SJCRH30 (cell line): ENCODE results near the gene ADARB2. TPM values are rescaled to one million over a fixed set of nuclear protein-coding genes. Genes with fewer than 3 reads are reported as not detected.
"Not testable (repeated sequence)": the region's sequence is repeated elsewhere in the genome, so short reads cannot be mapped to it uniquely, and the experiment has no call there.

ENCODE experiments used
- DNase-seq, 2 experiments: peaks; one replicate each; pipeline ENCODE4 v3.0.0-alpha.2; 2015 to 2020
- H3K27ac ChIP-seq: fragments of 250-450 bp; sonication (Bioruptor Pico); 2 replicates; pipeline ENCODE4 v1.5.1; 2020; ENCODE audit warnings: mild to moderate bottlenecking, moderate library complexity
- H3K27me3 ChIP-seq: fragments of 250-450 bp; sonication (Bioruptor Pico); 2 replicates; pipeline ENCODE4 v1.5.1; 2020; ENCODE audit warnings: mild to moderate bottlenecking, moderate library complexity
- H3K36me3 ChIP-seq: fragments of 250-450 bp; sonication (Bioruptor Pico); 2 replicates; pipeline ENCODE4 v1.5.1; 2020; ENCODE audit warnings: mild to moderate bottlenecking, moderate library complexity
- H3K4me1 ChIP-seq: fragments of 250-450 bp; sonication (Bioruptor Pico); 2 replicates; pipeline ENCODE4 v1.5.1; 2020; ENCODE audit warnings: mild to moderate bottlenecking, moderate library complexity
- H3K4me3 ChIP-seq: fragments of 250-450 bp; sonication (Bioruptor Pico); 2 replicates; pipeline ENCODE4 v1.5.1; 2020; ENCODE audit warnings: mild to moderate bottlenecking, moderate library complexity
- H3K9me3 ChIP-seq: fragments of 250-450 bp; sonication (Bioruptor Pico); replicated peaks from 2 replicates; pipeline ENCODE4 v1.5.1; 2020; ENCODE audit warnings: mild to moderate bottlenecking, moderate library complexity
- total RNA-seq: library from RNA; depleted of rRNA; stranded (reverse); fragments of >200 nt; shearing (Covaris generic); gene quantifications from 2 replicates; pipeline ENCODE4 v1.2.3, GENCODE V29; 2014

Gene ADARB2
- total RNA-seq, 1 experiment from 2014 or later = not detected

- not testable (repeated sequence) for DNase-seq, H3K36me3 ChIP-seq, H3K9me3 ChIP-seq, H3K4me1 ChIP-seq, H3K27ac ChIP-seq, H3K4me3 ChIP-seq, H3K27me3 ChIP-seq
Observed at GRCh38 chr10:1617376-1618317, 119.7 kb downstream of the ADARB2 start.

GRCh38 chr10:1616701-1617100 is 120.6 kb downstream of the ADARB2 start:
- H3K4me3 ChIP-seq, H3K36me3 ChIP-seq, DNase-seq, H3K27me3 ChIP-seq, H3K27ac ChIP-seq, H3K4me1 ChIP-seq, H3K9me3 ChIP-seq: not testable (repeated sequence)

- H3K27ac ChIP-seq = no peak overlapping the region
- H3K9me3 ChIP-seq = no peaks in the 10 kb centered on the region
- H3K4me3 ChIP-seq = no peak overlapping the region
- no peaks in the 10 kb centered on the region for H3K36me3 ChIP-seq
- no peak for DNase-seq
- no peaks in the 10 kb centered on the region for H3K4me1 ChIP-seq
- no peaks in the 10 kb centered on the region for H3K27me3 ChIP-seq
Observed at GRCh38 chr10:1615186-1615954, 122.0 kb downstream of the ADARB2 start.

- H3K27ac ChIP-seq = no peak overlapping the region
- no peaks in the 10 kb centered on the region for H3K27me3 ChIP-seq
- no peaks in the 10 kb centered on the region for H3K36me3 ChIP-seq
- no peak overlapping the region for H3K4me3 ChIP-seq
- DNase-seq = no peak
- no peaks in the 10 kb centered on the region for H3K4me1 ChIP-seq
- H3K9me3 ChIP-seq = no peaks in the 10 kb centered on the region
Observed at GRCh38 chr10:1613511-1613910, 123.8 kb downstream of the ADARB2 start.

GRCh38 chr10:1612908-1613307 is 124.4 kb downstream of the ADARB2 start:
- H3K9me3 ChIP-seq = no peaks in the 10 kb centered on the region
- no peak overlapping the region for H3K27ac ChIP-seq
- H3K4me1 ChIP-seq = no peaks in the 10 kb centered on the region
- DNase-seq = no peak
- no peak overlapping the region for H3K4me3 ChIP-seq
- no peaks in the 10 kb centered on the region for H3K36me3 ChIP-seq
- no peaks in the 10 kb centered on the region for H3K27me3 ChIP-seq

- Histone ChIP-seq H3K36me3 (no peaks in the 10 kb centered on the region), H3K4me3 (no peak overlapping the region), H3K4me1 (no peaks in the 10 kb centered on the region), H3K9me3 (no peaks in the 10 kb centered on the region), H3K27ac (no peak overlapping the region), H3K27me3 (no peaks in the 10 kb centered on the region)
- DNase-seq = no peak
Observed at GRCh38 chr10:1611936-1612550, 125.3 kb downstream of the ADARB2 start.

GRCh38 chr10:1610986-1611770 is 126.1 kb downstream of the ADARB2 start:
- no peaks in the 10 kb centered on the region for H3K27me3 ChIP-seq
- no peak overlapping the region for H3K4me3 ChIP-seq
- H3K36me3 ChIP-seq = no peaks in the 10 kb centered on the region
- no peak overlapping the region for H3K27ac ChIP-seq
- H3K4me1 ChIP-seq = no peaks in the 10 kb centered on the region
- H3K9me3 ChIP-seq = no peaks in the 10 kb centered on the region
- DNase-seq = no peak

- Histone ChIP-seq H3K27ac (no peak overlapping the region), H3K4me3 (no peak overlapping the region), H3K4me1 (no peaks in the 10 kb centered on the region), H3K27me3 (no peaks in the 10 kb centered on the region), H3K9me3 (no peaks in the 10 kb centered on the region), H3K36me3 (no peaks in the 10 kb centered on the region)
- DNase-seq = no peak
Observed at GRCh38 chr10:1609648-1609970, 127.7 kb downstream of the ADARB2 start.

GRCh38 chr10:1608851-1609647 is 128.3 kb downstream of the ADARB2 start:
- DNase-seq = no peak
- H3K36me3 ChIP-seq = no peaks in the 10 kb centered on the region

GRCh38 chr10:1608408-1608807 is 128.9 kb downstream of the ADARB2 start:
- no peaks in the 10 kb centered on the region for H3K36me3 ChIP-seq
- H3K27ac ChIP-seq = no peak overlapping the region
- H3K9me3 ChIP-seq = no peaks in the 10 kb centered on the region
- DNase-seq = no peak
- no peaks in the 10 kb centered on the region for H3K27me3 ChIP-seq
- H3K4me1 ChIP-seq = no peaks in the 10 kb centered on the region
- H3K4me3 ChIP-seq = no peak overlapping the region

More at GRCh38 chr10:1608851-1609647, 128.3 kb downstream of the ADARB2 start:
- Histone ChIP-seq H3K4me1 (no peaks in the 10 kb centered on the region), H3K27me3 (no peaks in the 10 kb centered on the region), H3K4me3 (no peak overlapping the region), H3K27ac (no peak overlapping the region), H3K9me3 (no peaks in the 10 kb centered on the region)

GRCh38 chr10:1607466-1607865 is 129.9 kb downstream of the ADARB2 start:
- Histone ChIP-seq H3K4me1 (no peaks in the 10 kb centered on the region), H3K36me3 (no peaks in the 10 kb centered on the region), H3K4me3 (no peak overlapping the region), H3K9me3 (no peaks in the 10 kb centered on the region), H3K27ac (no peak overlapping the region), H3K27me3 (no peaks in the 10 kb centered on the region)
- no peak for DNase-seq

- DNase-seq = no peak
- Histone ChIP-seq H3K4me1 (no peaks in the 10 kb centered on the region), H3K9me3 (no peaks in the 10 kb centered on the region), H3K36me3 (no peaks in the 10 kb centered on the region), H3K27me3 (no peaks in the 10 kb centered on the region), H3K4me3 (no peak overlapping the region), H3K27ac (no peak overlapping the region)
Observed at GRCh38 chr10:1605999-1606940, 131.1 kb downstream of the ADARB2 start.

- H3K36me3 ChIP-seq = no peaks in the 10 kb centered on the region
- no peak overlapping the region for H3K4me3 ChIP-seq
- H3K4me1 ChIP-seq = no peaks in the 10 kb centered on the region
- no peaks in the 10 kb centered on the region for H3K9me3 ChIP-seq
- H3K27ac ChIP-seq = no peak overlapping the region
- no peaks in the 10 kb centered on the region for H3K27me3 ChIP-seq
- no peak for DNase-seq
Observed at GRCh38 chr10:1605121-1605520, 132.2 kb downstream of the ADARB2 start.
